HG02938 (cell line): Measurements from ENCODE around the gene CBFA2T3.

Source experiments
- ATAC-seq: cut with Tn5 transposase; IDR thresholded peaks from one replicate; pipeline ENCODE4 v1.9.1; 2021; ENCODE audit warnings: mild to moderate bottlenecking, moderate library complexity; ENCODE audit not compliant: unreplicated experiment

The CBFA2T3 gene

GRCh38 chr16:88826070-88826840 lies 150.8 kb downstream of the CBFA2T3 start:
- ATAC-seq, result no peak

- ATAC-seq, result no peak
Measured at GRCh38 chr16:88825146-88825545, 151.9 kb downstream of the CBFA2T3 start.
